NCI-H2107 treated with DMSO at 0.1 percent for 48 hours (cell line): ENCODE results near the gene ZNF358.
A peak's percentile ranks its signal among the peaks of the same experiment; 100 is the strongest.

Experiments used
- DNase-seq: peaks from one replicate; lab custom pipeline; 2025; ENCODE audit not compliant: unreplicated experiment; lab: John Stamatoyannopoulos, UW

The ZNF358 gene

DNA sequence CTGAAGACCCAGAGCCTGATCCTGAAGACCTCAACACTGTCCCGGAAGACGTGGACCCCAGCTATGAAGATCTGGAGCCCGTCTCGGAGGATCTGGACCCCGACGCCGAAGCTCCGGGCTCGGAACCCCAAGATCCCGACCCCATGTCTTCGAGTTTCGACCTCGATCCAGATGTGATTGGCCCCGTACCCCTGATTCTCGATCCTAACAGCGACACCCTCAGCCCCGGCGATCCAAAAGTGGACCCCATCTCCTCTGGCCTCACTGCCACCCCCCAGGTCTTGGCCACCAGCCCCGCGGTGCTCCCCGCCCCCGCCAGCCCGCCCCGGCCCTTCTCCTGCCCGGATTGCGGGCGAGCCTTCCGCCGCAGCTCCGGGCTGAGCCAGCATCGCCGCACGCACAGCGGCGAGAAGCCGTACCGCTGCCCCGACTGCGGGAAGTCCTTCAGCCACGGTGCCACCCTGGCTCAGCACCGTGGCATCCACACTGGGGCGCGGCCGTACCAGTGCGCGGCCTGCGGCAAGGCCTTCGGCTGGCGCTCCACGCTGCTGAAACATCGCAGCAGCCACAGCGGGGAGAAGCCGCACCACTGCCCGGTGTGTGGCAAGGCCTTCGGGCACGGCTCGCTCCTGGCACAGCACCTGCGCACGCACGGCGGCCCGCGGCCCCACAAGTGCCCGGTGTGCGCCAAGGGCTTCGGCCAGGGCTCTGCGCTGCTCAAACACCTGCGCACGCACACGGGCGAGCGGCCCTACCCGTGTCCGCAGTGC, 3.6 kb downstream of the ZNF358 start:
- DNase-seq, result no peak

DNA sequence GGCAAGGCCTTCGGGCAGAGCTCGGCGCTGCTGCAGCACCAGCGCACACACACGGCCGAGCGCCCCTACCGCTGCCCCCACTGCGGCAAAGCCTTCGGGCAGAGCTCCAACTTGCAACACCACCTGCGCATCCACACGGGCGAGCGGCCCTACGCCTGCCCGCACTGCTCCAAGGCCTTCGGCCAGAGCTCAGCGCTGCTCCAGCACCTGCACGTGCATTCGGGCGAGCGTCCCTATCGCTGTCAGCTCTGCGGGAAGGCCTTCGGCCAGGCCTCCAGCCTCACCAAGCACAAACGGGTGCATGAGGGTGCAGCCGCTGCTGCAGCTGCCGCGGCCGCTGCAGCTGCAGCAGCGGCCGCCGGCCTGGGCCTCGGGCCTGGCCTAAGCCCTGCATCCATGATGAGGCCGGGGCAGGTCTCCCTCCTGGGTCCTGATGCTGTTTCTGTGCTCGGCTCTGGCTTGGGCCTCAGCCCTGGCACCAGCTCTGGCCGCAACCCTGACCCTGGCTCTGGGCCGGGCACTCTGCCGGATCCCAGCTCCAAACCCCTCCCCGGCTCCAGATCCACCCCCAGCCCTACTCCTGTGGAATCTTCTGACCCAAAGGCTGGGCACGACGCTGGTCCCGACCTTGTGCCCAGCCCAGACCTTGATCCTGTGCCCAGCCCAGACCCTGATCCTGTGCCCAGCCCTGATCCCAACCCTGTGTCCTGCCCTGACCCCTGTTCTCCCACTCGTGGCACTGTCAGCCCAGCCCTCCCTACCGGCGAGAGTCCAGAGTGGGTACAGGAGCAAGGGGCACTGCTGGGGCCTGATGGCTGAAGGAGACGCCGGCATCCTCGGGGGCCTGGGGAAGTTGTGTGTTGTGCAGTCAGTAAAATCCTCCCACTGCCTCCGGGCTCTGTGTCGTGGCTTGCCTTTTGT, 4.5 kb downstream of the ZNF358 start:
- DNase-seq, result no peak

DNA sequence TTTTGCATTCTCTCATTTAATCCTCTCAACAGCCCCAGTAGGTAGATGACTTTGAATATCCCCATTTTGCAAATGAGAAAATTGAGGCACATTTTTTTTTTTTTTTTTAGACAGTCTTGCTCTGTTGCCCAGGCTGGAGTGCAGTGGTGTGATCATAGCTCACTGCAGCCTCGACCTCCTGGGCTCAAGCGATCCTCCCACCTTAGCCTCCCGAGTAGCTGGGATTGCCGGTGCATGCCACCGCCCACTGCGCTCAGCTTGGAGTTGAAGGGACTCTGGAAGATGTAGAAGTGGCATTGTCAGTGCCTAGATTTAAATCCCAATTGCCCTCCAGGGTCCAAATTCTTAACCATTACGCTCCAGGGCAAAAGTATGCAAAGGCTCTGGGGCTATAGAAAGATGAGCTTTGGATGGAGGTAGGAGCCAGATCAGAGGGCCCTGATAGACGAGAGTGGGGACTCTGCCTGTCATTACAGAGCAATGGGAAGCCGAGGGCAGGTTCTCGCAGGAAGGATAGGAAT, 5.7 kb downstream of the ZNF358 start:
- no peak for DNase-seq

DNA sequence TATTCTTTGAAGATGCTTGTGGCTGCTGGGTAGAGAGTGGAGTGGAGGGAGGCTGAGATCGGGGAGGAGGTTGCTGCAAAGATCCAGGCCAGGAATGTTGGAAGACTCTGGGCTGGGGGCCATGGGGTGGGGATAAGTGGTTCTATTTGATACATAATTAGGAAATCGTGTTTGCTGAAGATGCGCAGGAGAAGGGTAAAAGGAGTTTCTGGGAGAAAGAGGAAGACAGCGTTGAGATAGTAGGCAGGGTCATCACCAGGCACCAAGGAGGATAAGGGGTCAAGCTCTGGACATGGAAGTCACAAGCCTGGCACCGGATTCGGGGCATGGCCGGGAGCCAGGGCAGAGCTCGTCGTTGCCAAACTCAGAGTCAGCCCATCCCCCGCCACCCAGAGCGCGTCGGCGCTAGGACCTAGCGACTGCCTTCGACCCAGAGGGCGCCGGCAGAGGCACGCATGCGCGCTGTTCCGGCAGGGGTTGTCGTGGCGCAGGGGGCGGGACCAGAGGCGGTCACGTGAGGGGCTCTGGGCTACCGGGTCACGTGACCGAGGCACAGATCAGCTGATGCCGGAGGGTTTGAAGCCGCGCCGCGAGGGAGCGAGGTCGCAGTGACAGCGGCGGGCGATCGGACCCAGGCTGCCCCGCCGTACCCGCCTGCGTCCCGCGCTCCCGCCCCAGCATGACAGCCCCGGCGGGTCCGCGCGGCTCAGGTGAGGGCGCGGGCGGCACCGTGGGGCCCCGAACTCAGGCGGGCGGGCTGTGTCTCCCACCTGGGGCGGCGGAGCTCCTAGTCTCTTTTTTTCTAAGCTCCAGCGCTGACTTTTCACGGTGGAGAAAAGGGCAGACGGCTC, 6.4 kb downstream of the ZNF358 start, which contains the start of gene MCOLN1:
TSS of gene MCOLN1 (plus strand) at position 553 of the 851 bp plus-strand sequence. CDS start at position 680, 127 bp downstream.
- DNase-seq, result peak; percentile 77

DNA sequence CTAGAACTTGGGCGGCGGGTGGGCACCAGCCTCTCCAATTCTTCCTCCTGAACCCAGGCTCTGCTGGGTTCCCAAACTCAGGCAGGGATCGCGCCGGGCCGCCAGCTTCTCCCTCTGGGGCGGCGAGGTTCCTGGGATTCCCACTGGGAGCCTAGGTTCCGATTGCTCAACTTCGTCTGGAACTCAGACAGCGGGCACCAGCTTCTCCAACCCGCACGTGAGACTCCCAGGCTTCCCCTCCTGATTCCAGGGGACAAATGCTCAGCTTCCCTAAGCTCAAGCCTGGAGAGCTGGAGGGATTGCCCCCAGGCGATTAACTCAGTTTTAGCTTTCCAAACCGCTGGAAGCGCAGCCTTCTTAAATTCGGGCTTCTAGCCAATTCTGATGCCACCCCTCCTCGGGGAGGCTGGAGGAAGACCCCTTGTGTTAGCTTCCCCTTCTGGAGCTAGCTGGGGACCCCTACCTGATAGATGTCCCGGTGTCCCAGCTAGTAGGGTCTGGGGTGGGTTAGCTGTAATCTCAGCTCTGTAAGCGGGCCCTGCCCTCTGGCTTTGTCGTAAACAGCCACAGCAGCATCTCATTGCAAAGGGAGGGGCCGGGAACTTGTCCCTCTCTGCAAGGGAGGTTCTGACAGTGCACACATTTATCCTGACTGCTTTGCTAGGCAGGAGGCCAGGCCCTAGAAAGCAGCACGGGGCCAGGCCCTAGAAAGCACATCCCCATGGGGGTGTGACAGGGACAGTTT, 7.2 kb downstream of the ZNF358 start:
- no peak for DNase-seq

DNA sequence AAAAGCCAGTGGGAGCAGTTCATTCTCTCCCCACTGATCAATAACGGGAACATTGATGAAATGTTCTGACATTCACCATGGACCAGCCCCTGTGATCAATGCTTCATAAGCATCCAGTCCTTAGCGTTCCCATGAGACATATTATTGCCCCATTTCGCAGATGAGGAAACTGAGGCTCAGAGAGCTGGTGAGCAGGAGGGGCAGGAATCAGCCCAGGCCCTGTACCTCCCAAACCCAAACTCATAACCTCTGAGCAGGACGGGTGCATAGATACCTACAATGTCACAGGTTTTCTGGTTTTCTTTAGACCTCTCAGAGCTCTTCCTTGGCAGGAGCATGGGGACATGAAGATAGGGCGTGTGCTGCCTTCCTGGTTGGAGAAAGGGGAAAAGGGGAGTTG, 8.6 kb downstream of the ZNF358 start:
- no peak for DNase-seq

DNA sequence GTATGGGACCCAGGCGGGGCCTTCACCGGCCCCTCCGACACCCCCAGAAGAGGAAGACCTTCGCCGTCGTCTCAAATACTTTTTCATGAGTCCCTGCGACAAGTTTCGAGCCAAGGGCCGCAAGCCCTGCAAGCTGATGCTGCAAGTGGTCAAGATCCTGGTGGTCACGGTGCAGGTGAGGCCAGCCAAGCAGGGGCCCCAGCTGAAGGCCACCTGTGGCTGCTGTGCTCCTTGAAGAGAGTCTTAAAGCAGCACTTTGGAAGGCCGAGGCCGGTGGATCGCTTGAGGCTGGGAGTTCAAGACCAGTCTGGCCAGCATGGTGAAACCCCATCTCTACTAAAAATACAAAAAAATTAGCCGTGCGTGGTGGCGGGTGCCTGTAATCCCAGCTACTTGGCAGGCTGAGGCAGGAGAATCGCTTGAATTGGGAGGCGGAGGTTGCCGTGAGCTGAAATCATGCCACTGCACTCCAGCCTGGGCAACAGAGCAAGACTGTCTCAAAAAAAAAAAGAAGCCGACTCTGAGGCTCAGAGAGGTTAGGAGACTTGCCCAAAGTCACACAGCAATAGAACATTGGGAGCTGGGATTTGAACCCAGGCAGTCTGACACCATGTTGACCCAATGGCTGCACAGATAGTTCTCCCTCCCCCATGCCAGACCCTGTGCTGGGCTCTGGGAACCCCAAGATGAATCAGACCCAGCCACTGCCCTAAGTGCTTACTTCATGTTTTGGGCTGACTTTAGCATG, 9.3 kb downstream of the ZNF358 start:
- DNase-seq, result no peak

DNA sequence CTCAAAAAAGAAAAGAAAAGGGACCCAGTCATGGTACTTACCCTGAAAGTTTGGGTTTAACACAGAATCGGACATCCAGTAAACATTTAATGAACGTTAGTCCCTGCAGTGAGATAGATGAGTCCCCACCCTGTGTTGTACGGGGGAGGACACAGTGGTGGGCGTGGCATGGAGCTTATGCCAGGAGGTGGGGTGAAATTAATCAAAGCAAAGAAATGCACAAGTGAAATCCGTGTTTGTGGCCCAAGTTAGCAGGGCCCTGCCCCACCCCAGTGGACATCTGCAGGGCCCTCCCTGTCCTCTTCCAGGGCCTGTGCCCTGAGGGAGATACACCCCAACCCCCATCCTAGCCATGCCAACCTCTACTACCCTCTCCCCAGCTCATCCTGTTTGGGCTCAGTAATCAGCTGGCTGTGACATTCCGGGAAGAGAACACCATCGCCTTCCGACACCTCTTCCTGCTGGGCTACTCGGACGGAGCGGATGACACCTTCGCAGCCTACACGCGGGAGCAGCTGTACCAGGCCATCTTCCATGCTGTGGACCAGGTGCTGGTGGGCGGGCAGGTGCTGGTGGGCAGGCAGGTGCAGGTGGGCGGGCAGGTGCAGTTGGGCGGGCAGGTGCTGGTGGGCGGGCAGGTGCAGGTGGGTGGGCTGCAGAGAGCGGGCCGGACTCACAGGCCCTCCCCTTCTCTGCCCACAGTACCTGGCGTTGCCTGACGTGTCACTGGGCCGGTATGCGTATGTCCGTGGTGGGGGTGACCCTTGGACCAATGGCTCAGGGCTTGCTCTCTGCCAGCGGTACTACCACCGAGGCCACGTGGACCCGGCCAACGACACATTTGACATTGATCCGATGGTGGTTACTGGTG, 10.4 kb downstream of the ZNF358 start:
- DNase-seq, result no peak

DNA sequence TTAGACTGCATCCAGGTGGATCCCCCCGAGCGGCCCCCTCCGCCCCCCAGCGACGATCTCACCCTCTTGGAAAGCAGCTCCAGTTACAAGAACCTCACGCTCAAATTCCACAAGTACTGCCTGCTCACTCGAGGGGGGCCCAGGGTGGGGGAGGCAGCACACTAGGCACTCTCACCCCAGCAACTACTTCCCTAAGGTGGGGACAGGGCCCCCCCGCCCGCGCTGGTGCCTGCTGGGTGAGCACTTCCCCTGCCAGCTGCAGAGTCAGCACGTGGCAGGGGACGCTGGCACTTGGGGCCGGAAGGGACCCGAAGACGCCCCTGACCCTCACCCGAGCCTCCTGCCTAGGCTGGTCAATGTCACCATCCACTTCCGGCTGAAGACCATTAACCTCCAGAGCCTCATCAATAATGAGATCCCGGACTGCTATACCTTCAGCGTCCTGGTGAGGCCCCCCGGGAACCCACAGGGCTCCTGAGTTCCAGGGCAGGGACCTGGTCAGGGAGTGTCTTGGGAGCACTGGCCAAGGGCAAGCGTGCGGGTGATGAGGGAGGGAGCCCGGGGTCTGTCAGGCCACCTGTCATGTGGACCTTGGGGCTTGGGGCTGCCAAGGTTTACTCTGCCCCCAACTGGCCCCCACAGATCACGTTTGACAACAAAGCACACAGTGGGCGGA, 11.8 kb downstream of the ZNF358 start:
- no peak for DNase-seq

DNA sequence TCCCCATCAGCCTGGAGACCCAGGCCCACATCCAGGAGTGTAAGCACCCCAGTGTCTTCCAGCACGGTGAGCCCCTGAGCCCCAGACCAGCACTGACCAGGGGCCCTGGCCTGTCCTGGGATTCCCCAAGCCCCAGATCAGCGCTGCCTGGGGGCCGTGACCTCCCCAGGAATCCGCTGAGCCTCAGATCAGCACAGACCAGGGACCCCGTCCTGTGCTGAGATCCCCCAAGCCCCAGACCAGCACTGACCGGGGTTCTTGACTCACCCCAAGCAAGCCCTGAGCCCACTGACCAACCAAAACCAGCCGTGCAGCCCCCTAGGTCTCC, 12.3 kb downstream of the ZNF358 start:
- DNase-seq, result no peak

DNA sequence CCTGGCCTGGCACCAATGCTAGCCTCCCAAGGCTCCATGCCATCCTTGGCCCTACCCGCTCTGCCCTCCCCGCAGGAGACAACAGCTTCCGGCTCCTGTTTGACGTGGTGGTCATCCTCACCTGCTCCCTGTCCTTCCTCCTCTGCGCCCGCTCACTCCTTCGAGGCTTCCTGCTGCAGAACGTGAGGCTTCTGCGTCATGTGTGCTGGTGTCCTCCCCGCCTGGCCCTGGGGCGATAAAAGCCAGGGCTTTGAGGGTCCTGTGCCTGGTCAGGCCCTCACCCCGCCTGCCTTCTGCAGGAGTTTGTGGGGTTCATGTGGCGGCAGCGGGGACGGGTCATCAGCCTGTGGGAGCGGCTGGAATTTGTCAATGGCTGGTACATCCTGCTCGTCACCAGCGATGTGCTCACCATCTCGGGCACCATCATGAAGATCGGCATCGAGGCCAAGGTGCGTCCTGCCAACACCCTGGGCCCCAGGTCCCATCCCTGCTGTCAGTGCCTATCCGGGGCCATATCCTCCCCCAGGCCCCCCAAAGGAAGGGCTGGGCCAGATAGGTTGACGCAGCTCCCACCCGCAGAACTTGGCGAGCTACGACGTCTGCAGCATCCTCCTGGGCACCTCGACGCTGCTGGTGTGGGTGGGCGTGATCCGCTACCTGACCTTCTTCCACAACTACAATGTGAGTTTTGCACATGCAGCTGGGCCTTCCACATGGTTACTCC, 12.8 kb downstream of the ZNF358 start:
- no peak for DNase-seq

DNA sequence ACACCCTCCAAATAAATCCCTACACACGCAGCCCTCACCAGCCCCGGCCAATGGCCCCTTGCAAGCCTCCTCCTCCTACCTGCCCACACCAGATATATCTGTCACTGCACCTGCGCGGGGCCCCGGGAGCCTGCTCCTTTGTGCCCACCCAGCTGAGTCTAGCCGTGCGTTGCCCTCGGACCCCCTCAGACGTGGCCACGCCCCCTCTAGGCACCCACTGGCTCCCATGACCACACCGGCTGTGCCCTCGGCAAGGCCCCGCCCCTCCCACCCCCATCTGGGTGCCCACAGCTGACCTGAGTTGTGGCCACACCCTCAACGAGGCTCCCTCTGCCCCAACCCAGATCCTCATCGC, 13.3 kb downstream of the ZNF358 start:
- no peak for DNase-seq

DNA sequence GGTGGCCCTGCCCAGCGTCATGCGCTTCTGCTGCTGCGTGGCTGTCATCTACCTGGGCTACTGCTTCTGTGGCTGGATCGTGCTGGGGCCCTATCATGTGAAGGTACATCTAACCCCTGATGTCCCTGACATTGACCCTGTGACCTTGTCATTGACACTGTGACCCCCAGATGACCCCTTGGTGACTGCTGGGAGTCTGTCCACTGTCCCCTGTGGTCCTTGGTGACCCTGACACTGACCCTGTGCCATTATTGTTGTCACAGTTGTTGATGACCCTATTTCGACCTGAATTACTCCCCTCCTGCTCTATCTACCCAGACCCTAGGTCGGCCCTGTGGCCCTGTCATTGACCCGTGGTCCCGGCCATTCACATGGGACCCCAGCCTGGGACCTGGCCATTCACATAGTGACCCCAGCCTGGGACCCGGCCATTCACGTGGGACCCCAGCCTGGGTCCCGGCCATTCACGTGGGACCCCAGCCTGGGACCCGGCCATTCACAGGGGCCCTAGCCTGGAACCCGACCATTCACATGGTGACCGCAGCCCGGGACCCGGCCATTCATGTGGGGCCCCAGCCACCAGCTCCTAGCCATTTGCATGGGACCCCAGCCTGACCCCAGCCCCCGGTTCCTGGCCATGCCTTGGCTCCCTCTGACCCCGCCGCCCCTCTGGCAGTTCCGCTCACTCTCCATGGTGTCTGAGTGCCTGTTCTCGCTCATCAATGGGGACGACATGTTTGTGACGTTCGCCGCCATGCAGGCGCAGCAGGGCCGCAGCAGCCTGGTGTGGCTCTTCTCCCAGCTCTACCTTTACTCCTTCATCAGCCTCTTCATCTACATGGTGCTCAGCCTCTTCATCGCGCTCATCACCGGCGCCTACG, 13.9 kb downstream of the ZNF358 start:
- no peak for DNase-seq

DNA sequence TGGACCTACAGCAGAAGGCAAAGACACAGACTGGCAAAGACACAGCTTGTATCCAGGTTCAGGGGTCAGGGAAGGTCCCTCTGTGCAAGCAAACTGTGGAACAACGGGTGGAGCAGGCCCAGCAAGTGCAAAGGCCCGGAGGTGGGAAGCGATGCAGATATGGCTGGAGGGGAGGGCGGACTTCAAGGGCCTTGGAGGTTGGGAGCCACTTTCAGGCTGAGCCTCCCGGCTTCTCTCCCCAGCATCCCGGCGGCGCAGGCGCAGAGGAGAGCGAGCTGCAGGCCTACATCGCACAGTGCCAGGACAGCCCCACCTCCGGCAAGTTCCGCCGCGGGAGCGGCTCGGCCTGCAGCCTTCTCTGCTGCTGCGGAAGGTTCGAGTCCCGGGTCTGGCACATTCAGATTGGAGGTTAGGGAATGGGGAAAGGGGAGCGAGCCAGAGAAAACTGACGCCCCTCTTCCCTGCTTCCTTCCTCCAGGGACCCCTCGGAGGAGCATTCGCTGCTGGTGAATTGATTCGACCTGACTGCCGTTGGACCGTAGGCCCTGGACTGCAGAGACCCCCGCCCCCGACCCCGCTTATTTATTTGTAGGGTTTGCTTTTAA, 17.5 kb downstream of the ZNF358 start:
- DNase-seq, result no peak

DNA sequence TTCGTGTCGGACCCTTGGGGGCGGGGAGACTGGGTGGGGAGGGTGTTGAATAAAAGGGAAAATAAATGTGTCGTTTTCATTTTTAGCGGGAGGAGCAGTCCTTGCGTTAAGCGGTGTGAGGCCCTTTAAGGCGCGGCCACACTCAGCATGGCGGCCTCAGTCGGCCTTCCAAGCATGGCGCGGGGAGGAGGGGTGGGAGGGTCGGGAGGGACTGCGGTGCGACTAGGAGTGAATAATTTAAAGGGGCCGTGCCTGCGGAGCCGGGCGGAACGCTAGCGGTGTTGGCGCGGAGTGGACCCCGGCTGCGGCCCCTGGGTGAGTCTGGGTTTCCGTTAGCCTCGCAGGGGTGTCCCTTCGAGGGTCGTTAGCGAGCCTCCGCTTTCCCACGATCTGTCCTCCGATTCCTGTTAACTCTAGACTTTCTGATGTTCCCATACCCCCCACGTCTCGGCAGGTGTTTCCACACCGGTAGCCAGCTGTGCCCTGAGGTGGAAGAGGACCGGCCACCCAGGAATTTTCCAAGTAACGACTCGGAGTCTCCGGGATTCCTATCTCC, 18.1 kb downstream of the ZNF358 start:
- DNase-seq, result peak; percentile 37

DNA sequence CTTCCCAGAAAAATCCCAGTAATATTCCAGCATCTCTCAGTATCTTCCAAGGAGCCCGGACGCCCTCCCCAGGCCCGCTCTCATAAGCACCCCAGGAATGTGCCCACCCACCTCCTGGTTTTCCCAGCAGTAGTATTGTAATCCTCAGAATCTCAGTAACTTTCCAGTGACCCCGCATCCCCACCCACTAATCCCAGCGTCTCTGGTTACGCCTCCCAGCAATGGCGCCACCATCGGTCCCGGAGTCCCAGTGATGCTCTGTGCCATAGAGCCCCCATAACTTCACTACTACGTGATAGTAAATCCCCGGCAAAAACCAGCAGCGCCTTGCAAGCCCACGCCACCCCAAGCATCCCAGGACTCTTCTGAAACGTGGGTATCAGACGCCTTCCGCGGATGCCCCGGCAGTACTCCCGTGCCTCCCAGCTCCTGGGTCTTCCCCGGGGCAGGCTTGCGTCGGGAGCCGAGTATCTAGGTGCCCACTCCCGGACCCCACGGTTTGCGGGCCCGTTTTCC, 18.7 kb downstream of the ZNF358 start:
- no peak for DNase-seq
